NCI-H1092 (cell line): ENCODE data around the gene MRPS6.

Experiments used
- DNase-seq: peaks from one replicate; lab custom pipeline; 2025; lab: John Stamatoyannopoulos, UW

MRPS6 gene

GRCh38 chr21:34073032-34073748 lies at the start of gene MRPS6, which contains the start of gene SLC5A3:
TSS of gene MRPS6 (plus strand) at chr21:34073578. CDS start at chr21:34073701, 123 bp downstream.
TSS of gene SLC5A3 (plus strand) at chr21:34073578. CDS start at chr21:34095199, 21,621 bp downstream.
- DNase-seq: peak; percentile 85

- DNase-seq: no peak
Measured at GRCh38 chr21:34023691-34024373, 49.5 kb upstream of the MRPS6 start.

GRCh38 chr21:34024374-34024693 lies 49.0 kb upstream of the MRPS6 start:
- no peak for DNase-seq

- no peak for DNase-seq
Measured at GRCh38 chr21:34027721-34028461, 45.5 kb upstream of the MRPS6 start.

GRCh38 chr21:34029743-34030528 lies 43.4 kb upstream of the MRPS6 start:
- DNase-seq: no peak

- no peak for DNase-seq
Measured at GRCh38 chr21:34031835-34032370, 41.5 kb upstream of the MRPS6 start.

GRCh38 chr21:34034369-34035014 lies 38.9 kb upstream of the MRPS6 start:
- no peak for DNase-seq

GRCh38 chr21:34035619-34036354 lies 37.6 kb upstream of the MRPS6 start:
- DNase-seq: no peak

GRCh38 chr21:34037009-34037795 lies 36.2 kb upstream of the MRPS6 start:
- DNase-seq: no peak

GRCh38 chr21:34039678-34040382 lies 33.5 kb upstream of the MRPS6 start:
- no peak for DNase-seq

- no peak for DNase-seq
Measured at GRCh38 chr21:34042735-34043134, 30.6 kb upstream of the MRPS6 start.

GRCh38 chr21:34043333-34043732 lies 30.0 kb upstream of the MRPS6 start:
- DNase-seq: no peak

GRCh38 chr21:34046917-34047316 lies 26.5 kb upstream of the MRPS6 start:
- no peak for DNase-seq

- no peak for DNase-seq
Measured at GRCh38 chr21:34047835-34048234, 25.5 kb upstream of the MRPS6 start.

- no peak for DNase-seq
Measured at GRCh38 chr21:34052171-34052570, 21.2 kb upstream of the MRPS6 start.

- no peak for DNase-seq
Measured at GRCh38 chr21:34054259-34054658, 19.1 kb upstream of the MRPS6 start.

- no peak for DNase-seq
Measured at GRCh38 chr21:34055615-34056014, 17.8 kb upstream of the MRPS6 start.

- no peak for DNase-seq
Measured at GRCh38 chr21:34061983-34062382, 11.4 kb upstream of the MRPS6 start.

GRCh38 chr21:34065027-34065426 lies 8.4 kb upstream of the MRPS6 start:
- DNase-seq: no peak
